ENCODE results near the gene TLE1.

DNA sequence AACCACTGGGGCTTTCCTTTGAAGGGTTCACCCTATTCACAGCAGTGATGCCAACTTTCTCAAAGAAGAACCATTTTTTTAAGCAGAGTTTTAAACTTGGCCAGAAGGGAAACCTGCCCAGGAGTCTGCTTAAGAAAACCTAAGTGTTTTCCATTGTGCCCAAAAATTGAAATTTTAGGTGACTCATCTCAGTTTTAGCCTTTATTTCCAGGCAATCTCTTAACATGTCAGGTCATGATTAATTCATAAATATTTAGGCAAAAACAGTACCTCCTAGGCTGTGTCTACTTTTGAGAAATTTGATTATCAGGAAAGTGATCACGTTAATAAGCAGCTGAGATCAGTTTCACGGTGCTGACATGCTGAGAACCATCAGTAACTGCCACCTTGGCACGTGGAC is 61.9 kb downstream of the TLE1 start:
- no peak for TF ChIP-seq SIN3A (IDR thresholded peaks at IDR 0.05; ENCODE audit: borderline replicate concordance, insufficient read depth, low read length)
- TF ChIP-seq TAF1 (IDR thresholded peaks at IDR 0.05; ENCODE audit: borderline replicate concordance, insufficient read depth, low read length) = no peak
- no peak for TF ChIP-seq POLR2AphosphoS5 (IDR thresholded peaks at IDR 0.05; ENCODE audit: low read depth, low read length)
- TF ChIP-seq REST (IDR thresholded peaks at IDR 0.05; ENCODE audit: insufficient read depth in 1 of 2, low read depth in 2 of 2, low read length in 2 of 2) = no peak
- no peak for TF ChIP-seq FOXP2 (optimal IDR thresholded peaks at IDR 0.05; ENCODE audit: borderline replicate concordance, extremely low read depth, extremely low read length, insufficient read depth)

All from PFSK-1 (cell line).